ENCODE results near the gene RGS16. TPM values are rescaled to one million over a fixed set of nuclear protein-coding genes. Genes with fewer than 3 reads are reported as not detected.
"Not testable (repeated sequence)": the region's sequence is repeated elsewhere in the genome, so short reads cannot be mapped to it uniquely, and the experiment has no call there.

Gene RGS16
- total RNA-seq, 2 experiments from 2014 or later = 27.2 to 30.6 TPM

DNA sequence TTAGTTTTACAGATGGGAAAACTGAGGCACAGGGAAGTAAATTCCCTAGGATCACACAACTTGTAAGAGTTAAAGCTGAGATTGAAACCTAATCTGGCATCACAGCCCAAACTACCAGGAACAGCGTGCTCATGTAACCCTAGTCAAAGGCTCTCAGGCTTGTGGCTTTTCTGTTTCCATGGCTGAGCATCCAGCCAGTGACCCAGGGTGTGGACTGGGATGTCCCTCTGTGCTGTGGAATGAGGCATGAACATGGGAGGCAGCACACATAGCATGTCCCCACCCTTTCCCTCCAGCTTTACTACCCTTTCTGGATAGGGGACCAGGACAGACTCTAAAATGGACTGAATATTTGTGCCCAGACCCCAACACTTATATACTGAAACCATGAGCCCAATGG is 35.1 kb upstream of the RGS16 start:
- no peak overlapping the region for H3K27ac Mint-ChIP-seq
- ChIA-PET CTCF (no interaction called here), POLR2A (no interaction called here)
- no peaks in the 10 kb centered on the region for H3K9me3 Mint-ChIP-seq (ENCODE audit: low read depth)
- H3K4me1 Mint-ChIP-seq = no peaks in the 10 kb centered on the region
- ATAC-seq = no peak
- no peaks in the 10 kb centered on the region for H3K27me3 Mint-ChIP-seq
- H3K4me3 Mint-ChIP-seq = no peak overlapping the region
- no peak for DNase-seq
- H3K36me3 Mint-ChIP-seq (ENCODE audit: low read depth) = no peaks in the 10 kb centered on the region
- intact Hi-C loops (cut with DNase I, micrococcal nuclease) = no loop called here

DNA sequence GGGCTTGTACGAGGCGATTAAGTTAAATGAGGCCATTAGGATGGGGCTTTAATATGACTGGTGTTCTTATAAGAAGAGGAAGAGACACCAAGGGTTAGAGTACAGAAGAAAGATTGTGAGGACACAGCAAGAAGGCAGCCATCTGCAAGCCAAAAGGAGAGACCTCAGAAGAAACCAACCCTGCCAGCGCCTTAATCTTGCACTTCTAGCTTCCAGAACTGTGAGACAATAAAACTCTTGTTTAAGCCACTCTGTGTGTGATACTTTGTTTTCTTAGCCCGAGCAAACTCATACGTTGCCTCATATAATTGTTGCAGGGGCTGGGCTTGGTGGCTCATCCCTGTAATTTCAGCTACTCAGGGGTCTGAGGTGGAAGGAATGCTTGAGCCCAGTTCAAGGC is 33.6 kb upstream of the RGS16 start:
- CTCF ChIA-PET = no interaction called here

DNA sequence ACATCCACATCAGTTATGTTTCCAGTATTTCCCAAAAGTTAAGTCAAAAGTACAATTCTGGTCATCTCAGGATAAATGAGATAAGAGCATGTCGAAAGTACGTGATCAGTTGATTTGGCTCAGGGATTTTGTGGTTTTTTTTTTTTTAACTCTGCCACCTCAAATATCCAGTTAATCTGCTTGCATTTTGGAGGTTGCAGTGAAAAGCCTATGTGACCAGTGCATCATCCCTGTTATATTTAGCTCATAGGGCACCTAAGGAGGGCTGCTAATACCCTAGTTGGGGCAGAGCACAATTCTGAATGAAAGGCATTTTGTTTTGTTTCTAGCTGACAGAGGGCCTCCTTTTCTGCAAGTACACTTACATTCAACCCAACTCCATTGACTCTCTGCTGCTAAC is 31.7 kb upstream of the RGS16 start:
- ChIA-PET POLR2A (no interaction called here), CTCF (no interaction called here)

More for the DNA sequence above, 33.6 kb upstream of the RGS16 start:
- Mint-ChIP-seq H3K36me3 (ENCODE audit: low read depth) (no peaks in the 10 kb centered on the region), H3K9me3 (ENCODE audit: low read depth) (no peaks in the 10 kb centered on the region), H3K4me3 (no peak overlapping the region), H3K27me3 (no peaks in the 10 kb centered on the region), H3K27ac (no peak overlapping the region), H3K4me1 (peaks cover 2% of the 10 kb centered on the region)
- POLR2A ChIA-PET = no interaction called here
- intact Hi-C loops (cut with DNase I, micrococcal nuclease) = no loop called here
- ATAC-seq (no peak), DNase-seq (no peak)

DNA sequence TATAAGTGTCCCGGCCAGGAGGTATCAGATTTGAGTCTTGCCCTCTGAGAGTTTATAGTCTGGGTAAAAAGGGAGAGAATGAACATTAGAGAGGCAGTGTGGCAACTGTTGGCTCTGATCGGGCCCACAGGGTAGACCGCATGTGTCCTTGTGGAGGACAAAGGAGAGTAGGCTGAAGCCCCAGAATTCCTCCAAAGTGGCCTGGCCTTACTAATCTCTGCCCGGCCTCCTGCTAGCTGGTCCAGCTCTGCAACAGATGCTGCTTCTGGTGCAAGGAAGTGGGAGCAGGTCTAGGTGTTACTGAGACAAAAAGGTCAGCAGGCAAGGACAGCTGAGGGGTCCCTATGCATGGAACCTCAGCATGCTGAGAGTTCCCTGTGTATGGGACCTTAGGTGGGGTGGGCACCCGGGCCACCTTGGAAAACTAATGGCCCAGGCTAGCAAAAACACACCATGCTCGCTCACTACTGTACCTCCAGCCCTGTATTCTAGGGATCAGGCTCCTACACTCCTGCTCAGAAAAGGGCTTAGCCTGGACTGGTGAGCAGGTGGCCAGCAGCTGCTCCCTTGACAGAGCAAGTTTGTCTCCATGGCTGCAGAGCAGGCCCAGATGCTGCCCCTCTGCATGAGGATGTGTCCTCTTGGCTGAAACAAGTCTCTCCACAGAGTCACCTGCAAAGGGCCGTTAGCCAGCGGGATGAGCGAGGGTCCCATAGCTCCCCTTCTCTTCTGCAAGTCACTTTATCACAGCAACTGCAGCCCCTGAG is 30.3 kb upstream of the RGS16 start:
- Mint-ChIP-seq H3K4me3 (no peak overlapping the region), H3K36me3 (ENCODE audit: low read depth) (no peaks in the 10 kb centered on the region), H3K27ac (no peak overlapping the region), H3K27me3 (peaks cover 4% of the 10 kb centered on the region), H3K4me1 (peaks cover 26% of the 10 kb centered on the region), H3K9me3 (ENCODE audit: low read depth) (no peaks in the 10 kb centered on the region)
- ChIA-PET POLR2A (no interaction called here), CTCF (no interaction called here)
- ATAC-seq (no peak), DNase-seq (no peak)
- intact Hi-C loops (cut with DNase I, micrococcal nuclease) = no loop called here

More for the DNA sequence above, 31.7 kb upstream of the RGS16 start:
- H3K9me3 Mint-ChIP-seq (ENCODE audit: low read depth) = no peaks in the 10 kb centered on the region
- ATAC-seq (no peak), DNase-seq (no peak)
- H3K36me3 Mint-ChIP-seq (ENCODE audit: low read depth) = no peaks in the 10 kb centered on the region
- no peak overlapping the region for H3K27ac Mint-ChIP-seq
- H3K4me3 Mint-ChIP-seq = no peak overlapping the region
- peaks cover 4% of the 10 kb centered on the region for H3K27me3 Mint-ChIP-seq
- peaks cover 12% of the 10 kb centered on the region for H3K4me1 Mint-ChIP-seq
- intact Hi-C loops (cut with DNase I, micrococcal nuclease) = no loop called here

DNA sequence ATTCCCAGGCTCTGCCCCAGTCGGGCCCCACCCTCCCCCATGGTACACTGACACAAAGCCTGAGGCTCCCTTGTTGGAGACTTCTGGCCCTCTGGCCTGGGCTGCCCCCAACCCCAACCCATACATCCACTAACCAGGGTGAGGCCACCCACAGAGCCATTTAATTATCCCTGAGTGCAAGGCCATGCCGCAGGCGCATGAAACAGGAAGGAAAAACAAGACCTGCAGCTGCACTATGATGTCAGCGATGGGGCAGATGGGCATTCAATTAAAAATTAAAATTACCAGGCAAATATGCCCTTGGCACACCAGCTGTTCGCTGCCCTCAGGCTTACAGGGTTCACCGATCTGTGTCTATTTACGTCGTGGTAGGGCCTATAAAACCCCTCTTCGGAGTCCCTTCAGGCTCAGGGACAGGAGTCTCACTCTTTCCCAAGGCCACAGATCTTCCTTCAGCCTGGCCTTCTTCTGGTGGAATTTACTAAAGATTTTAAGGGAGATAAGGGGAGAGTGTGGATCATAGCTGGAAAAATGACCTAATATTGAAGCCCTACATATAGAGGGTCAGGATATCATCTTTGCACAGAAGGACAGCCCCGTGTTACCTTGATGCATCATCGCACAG is 29.6 kb upstream of the RGS16 start:
- ChIA-PET CTCF (interaction anchor here (0.7 kb wide), 1 partner anchor 250 kb away, joined by 3 read pairs; no protein-coding TSS in a partner anchor), POLR2A (no interaction called here)
- intact Hi-C loops (cut with DNase I, micrococcal nuclease) = no loop called here
- peaks cover 4% of the 10 kb centered on the region for H3K27me3 Mint-ChIP-seq
- H3K4me3 Mint-ChIP-seq = no peak overlapping the region
- H3K36me3 Mint-ChIP-seq (ENCODE audit: low read depth) = no peaks in the 10 kb centered on the region
- no peak overlapping the region for H3K27ac Mint-ChIP-seq
- DNase-seq = no peak
- no peaks in the 10 kb centered on the region for H3K9me3 Mint-ChIP-seq (ENCODE audit: low read depth)
- H3K4me1 Mint-ChIP-seq = peaks cover 32% of the 10 kb centered on the region
- ATAC-seq = no peak

DNA sequence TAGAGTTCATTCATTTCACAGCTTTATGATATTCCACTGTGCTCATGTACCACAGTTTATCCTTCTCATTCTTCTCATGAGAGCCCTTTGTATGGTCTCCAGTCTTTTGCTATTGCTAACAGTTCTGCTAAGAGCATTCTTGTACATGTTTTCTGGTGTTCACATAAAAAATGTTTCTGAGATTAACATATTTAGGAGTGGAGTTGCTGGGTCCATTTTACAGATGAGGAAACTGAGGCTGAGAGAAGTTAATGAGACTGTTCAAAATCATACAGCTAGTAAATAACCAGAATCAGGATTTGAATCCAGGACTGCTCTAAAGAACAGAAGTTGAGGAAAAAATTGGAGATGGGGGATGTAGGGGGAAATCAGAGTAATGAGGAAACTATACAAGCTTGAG is 28.8 kb upstream of the RGS16 start:
- ATAC-seq (no peak), DNase-seq (no peak)
- ChIA-PET CTCF (interaction anchor here (0.7 kb wide), 1 partner anchor 251 kb away, joined by 3 read pairs; no protein-coding TSS in a partner anchor), POLR2A (no interaction called here)
- H3K9me3 Mint-ChIP-seq (ENCODE audit: low read depth) = no peaks in the 10 kb centered on the region
- H3K4me3 Mint-ChIP-seq = no peak overlapping the region
- peaks cover 4% of the 10 kb centered on the region for H3K27me3 Mint-ChIP-seq
- intact Hi-C loops (cut with DNase I, micrococcal nuclease) = no loop called here
- no peaks in the 10 kb centered on the region for H3K36me3 Mint-ChIP-seq (ENCODE audit: low read depth)
- no peak overlapping the region for H3K27ac Mint-ChIP-seq
- H3K4me1 Mint-ChIP-seq = peaks cover 34% of the 10 kb centered on the region

DNA sequence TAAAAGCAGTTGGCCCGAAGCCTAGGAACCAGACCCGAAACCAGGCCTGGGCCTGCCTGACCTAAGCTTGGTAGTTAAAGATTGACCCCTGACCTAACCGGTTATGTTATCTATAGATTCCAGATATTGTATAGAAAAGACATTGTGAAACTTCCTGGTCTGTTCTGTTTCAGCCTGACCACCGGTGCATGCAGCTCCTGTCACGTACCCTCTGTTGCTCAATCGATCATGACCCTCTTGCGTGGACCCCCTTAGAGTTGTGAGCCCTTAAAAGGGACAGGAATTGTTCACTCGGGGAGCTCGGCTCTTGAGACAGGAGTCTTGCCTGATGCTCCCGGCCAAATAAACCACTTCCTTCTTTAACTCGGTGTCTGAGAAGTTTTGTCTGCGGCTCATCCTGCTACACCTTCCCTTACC is 28.3 kb upstream of the RGS16 start:
- POLR2A ChIA-PET; H3K27ac Mint-ChIP-seq; H3K36me3 Mint-ChIP-seq (ENCODE audit: low read depth); ATAC-seq; H3K9me3 Mint-ChIP-seq (ENCODE audit: low read depth); H3K4me3 Mint-ChIP-seq; H3K27me3 Mint-ChIP-seq; CTCF ChIA-PET; DNase-seq; intact Hi-C loops (cut with DNase I, micrococcal nuclease): not testable (repeated sequence)
- peaks cover 34% of the 10 kb centered on the region for H3K4me1 Mint-ChIP-seq

DNA sequence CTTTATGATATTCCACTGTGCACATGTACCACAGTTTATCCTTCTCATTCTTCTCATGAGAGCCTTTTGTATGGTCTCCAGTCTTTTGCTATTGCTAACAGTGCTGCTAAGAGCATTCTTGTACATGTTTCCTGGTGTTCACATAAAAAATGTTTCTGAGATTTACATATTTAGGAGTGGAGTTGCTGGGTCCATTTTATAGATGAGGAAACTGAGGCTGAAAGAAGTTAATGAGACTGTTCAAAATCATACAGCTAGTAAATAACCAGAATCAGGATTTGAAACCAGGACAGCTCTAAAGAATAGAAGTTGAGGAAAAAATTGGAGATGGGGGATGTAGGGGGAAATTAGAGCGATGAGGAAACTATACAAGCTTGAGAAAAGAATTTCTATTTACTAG is 27.8 kb upstream of the RGS16 start:
- no peak for DNase-seq
- ATAC-seq = no peak
- CTCF ChIA-PET = interaction anchor here (0.7 kb wide), 1 partner anchor 20 kb away, joined by 4 read pairs; no protein-coding TSS in a partner anchor
- intact Hi-C loops (cut with DNase I, micrococcal nuclease) = no loop called here
- Mint-ChIP-seq H3K4me3 (no peak overlapping the region), H3K36me3 (ENCODE audit: low read depth) (no peaks in the 10 kb centered on the region), H3K9me3 (ENCODE audit: low read depth) (no peaks in the 10 kb centered on the region), H3K27me3 (peaks cover 6% of the 10 kb centered on the region), H3K27ac (no peak overlapping the region), H3K4me1 (peaks cover 35% of the 10 kb centered on the region)
- POLR2A ChIA-PET = no interaction called here

DNA sequence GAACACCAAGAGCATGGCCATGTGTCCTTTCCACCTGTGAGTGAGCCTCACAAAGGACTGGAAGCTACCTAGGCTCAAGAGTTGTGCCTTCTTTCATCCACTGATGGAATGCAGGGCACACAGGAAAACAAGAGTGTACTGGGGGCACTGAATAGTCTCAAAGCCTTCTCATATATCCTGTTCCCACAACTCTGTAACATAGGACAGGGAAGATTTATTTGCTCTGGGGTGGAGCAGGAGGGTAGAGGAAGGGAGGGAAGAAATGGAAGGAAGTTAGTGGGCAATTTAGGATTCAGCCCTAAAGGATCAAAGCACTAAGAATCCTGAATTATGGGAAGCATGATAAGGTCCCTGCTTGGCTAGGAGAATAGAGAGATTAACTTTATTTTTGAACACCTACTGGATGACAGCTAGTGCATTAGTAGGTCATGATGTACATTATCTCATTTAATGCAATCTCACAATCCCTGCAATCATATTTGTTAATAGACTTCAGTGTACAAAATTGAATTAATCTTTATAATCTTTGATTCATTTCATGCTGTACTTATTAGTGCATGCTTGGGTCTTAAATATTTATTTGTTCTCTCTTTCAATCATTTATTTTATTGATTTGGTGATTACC is 27.0 kb upstream of the RGS16 start:
- no peaks in the 10 kb centered on the region for H3K9me3 Mint-ChIP-seq (ENCODE audit: low read depth)
- H3K4me1 Mint-ChIP-seq = peaks cover 43% of the 10 kb centered on the region
- ChIA-PET CTCF (interaction anchor here (0.7 kb wide), 1 partner anchor 19 kb away, joined by 4 read pairs; no protein-coding TSS in a partner anchor), POLR2A (no interaction called here)
- intact Hi-C loops (cut with DNase I, micrococcal nuclease) = no loop called here
- H3K27ac Mint-ChIP-seq = no peak overlapping the region
- H3K27me3 Mint-ChIP-seq = peaks cover 10% of the 10 kb centered on the region
- ATAC-seq (no peak), DNase-seq (no peak)
- H3K36me3 Mint-ChIP-seq (ENCODE audit: low read depth) = no peaks in the 10 kb centered on the region
- no peak overlapping the region for H3K4me3 Mint-ChIP-seq

DNA sequence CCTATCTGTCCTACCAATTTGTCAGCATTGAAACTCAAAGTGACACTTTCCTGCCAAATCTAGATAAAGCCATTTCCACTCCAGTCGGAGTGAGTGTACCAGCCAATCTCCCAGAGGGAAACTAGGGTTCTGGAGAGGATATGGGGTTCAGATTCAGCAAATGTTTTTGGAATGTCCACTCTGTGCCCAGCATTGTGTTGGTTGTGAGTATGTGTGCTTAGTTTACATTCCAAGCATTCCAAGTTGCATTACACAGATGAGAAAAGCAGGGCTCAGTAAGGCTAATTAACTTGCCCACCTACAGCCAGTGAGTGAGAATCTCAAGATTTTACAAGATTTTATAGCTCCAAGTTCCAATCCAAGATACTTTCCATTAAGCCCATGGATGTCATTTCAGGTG is 26.4 kb upstream of the RGS16 start:
- Mint-ChIP-seq H3K36me3 (ENCODE audit: low read depth) (no peaks in the 10 kb centered on the region), H3K4me1 (peaks cover 49% of the 10 kb centered on the region), H3K27me3 (peaks cover 10% of the 10 kb centered on the region), H3K4me3 (no peak overlapping the region), H3K27ac (peak overlapping the region; percentile 34), H3K9me3 (ENCODE audit: low read depth) (no peaks in the 10 kb centered on the region)
- ATAC-seq = no peak
- DNase-seq = no peak
- CTCF ChIA-PET = no interaction called here
- POLR2A ChIA-PET = interaction anchor here (1.0 kb wide), 1 partner anchor 15 kb away, joined by 7 read pairs; no protein-coding TSS in a partner anchor
- intact Hi-C loops (cut with DNase I, micrococcal nuclease) = no loop called here

DNA sequence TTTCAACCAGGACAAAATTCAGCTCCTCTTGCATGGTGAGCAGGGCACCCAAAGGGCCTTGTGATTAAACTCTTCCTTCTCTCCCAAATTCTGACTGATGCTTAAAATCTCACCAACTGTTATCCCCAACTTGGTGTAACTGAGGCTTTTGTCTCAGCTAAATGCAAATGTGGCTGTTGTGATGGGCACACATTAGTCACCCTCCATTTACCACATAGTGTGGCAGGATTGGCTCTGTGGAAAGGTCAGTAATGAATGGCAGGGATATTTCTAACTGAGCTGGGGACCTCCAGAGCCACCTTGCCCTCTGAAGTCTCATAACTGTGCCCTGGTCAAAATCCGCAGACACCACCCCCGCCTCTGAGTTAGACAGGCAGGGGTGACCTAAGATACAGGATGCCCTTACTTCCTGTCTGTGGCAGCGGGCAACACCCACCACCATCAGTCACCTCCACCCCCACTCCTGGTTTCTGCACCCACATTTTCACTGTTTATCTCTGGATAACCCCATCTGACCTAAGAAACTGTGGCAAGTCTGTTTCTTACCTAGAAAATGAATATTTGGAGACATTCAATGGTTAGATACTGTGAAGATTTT is 25.4 kb upstream of the RGS16 start:
- H3K27ac Mint-ChIP-seq = peak overlapping the region; percentile 47
- ATAC-seq (peak; percentile 85), DNase-seq (peak; percentile 80)
- ChIA-PET CTCF (interaction anchor here (0.8 to 2.2 kb wide), 8 partner anchors 11 to 156 kb away, joined by 3 to 11 read pairs (median 4); no protein-coding TSS in a partner anchor), POLR2A (interaction anchor here (1.0 kb wide), 1 partner anchor 14 kb away, joined by 7 read pairs; no protein-coding TSS in a partner anchor)
- H3K4me1 Mint-ChIP-seq = peaks cover 59% of the 10 kb centered on the region
- H3K4me3 Mint-ChIP-seq = peak overlapping the region; percentile 28
- no peaks in the 10 kb centered on the region for H3K36me3 Mint-ChIP-seq (ENCODE audit: low read depth)
- intact Hi-C loops (cut with DNase I, micrococcal nuclease) = loop anchor here (1.0 kb wide), 2 partner anchors 8 to 13 kb away; no protein-coding TSS in a partner anchor
- H3K27me3 Mint-ChIP-seq = peaks cover 10% of the 10 kb centered on the region
- H3K9me3 Mint-ChIP-seq (ENCODE audit: low read depth) = no peaks in the 10 kb centered on the region

All from activated CD4-positive, alpha-beta T cell treated with anti-CD3 and anti-CD28 coated beads for 36 hours (primary cell).